Right atrium auricular region (tissue), 2 donors: ENCODE measurements around the gene ANKS4B. TPM values are rescaled to one million over a fixed set of nuclear protein-coding genes. Genes with fewer than 3 reads are reported as not detected.
"Not testable (repeated sequence)": the region's sequence is repeated elsewhere in the genome, so short reads cannot be mapped to it uniquely, and the experiment has no call there.

Experiments used
- DNase-seq: peaks from one replicate; pipeline ENCODE4 v3.0.0-alpha.2; 2019; ENCODE audit warnings: low spot score
- H3K27ac ChIP-seq, 2 donors: fragments of 200-600 bp; sonication (generic); 1 replicate in 1 of 2; 2 replicates in 1 of 2; pipeline ENCODE4 v1.5.1; 2016 to 2019
- H3K27me3 ChIP-seq, 2 donors: fragments of 200-600 bp; sonication (generic); one replicate each; pipeline versions ENCODE4 v1.5.1 to v1.6.0; 2017 to 2019
- H3K36me3 ChIP-seq: fragments of 200-600 bp; sonication (generic); one replicate; pipeline ENCODE4 v1.5.1; 2016
- H3K4me1 ChIP-seq, 2 donors: fragments of 200-600 bp; sonication (generic); one replicate each; pipeline versions ENCODE4 v1.5.1 to v1.6.0; 2017 to 2019
- H3K4me3 ChIP-seq, 2 donors: fragments of 200-600 bp; sonication (generic); 1 replicate in 1 of 2; 2 replicates in 1 of 2; pipeline ENCODE4 v1.5.1; 2017 to 2019; ENCODE audit warnings: mild to moderate bottlenecking in 1 of 2, moderate library complexity in 1 of 2
- H3K9me3 ChIP-seq, 2 donors: fragments of 200-600 bp; sonication (generic); one replicate each; pipeline ENCODE4 v1.5.1; 2019
- total RNA-seq, 2 donors: library from RNA; depleted of rRNA; stranded (reverse); fragments of >200 nt; gene quantifications; one replicate each; pipeline ENCODE4 v1.1.0, GENCODE V29; 2016
- TF ChIP-seq, protein P1 (sequence below), 2 donors: fragments of 200-600 bp; sonication (generic); IDR thresholded peaks; one replicate each; pipeline ENCODE4 v1.5.1; 2019; ENCODE audit warnings: antibody characterized with exemption in 2 of 2

ANKS4B gene
- total RNA-seq, 2 donors from 2014 or later: not detected

DNA sequence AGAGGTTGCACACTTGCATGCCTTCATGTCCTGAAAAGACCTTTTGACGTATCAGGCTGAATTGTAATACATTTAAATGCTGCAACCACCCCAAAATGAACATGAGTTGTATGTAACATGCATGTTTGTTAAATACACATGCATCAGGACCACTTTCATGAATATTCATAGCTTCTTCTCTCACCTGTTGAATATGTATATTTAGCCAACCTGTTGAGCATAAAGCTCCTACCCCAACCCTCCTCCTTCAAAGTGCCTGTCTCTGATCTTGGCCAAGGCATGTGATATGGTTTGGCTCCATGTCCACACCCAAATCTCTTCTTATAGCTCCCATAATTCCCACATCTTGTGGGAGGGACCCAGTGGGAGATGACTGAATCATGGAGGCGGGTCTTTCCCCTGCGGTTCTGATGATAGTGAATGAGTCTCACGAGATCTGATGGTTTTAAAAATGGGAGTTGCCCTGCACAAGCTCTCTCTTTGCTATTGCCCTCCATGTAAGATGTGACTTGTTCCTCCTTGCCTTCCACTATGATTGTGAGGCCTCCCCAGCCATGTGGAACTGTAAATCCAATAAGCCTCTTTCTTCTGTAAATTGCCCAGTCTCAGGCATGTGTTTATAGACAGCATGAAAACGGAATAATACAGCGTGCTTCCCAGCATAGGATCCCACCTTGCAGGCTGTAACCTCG, 48.3 kb downstream of the ANKS4B start:
- no peaks in the 10 kb centered on the region for H3K27me3 ChIP-seq
- H3K4me3 ChIP-seq: no peak overlapping the region
- peaks cover 0 to 17% of the 10 kb centered on the region in 2 donors for H3K4me1 ChIP-seq
- H3K27ac ChIP-seq: no peak overlapping the region
- no peak for DNase-seq
- TF ChIP-seq, protein P1, sequence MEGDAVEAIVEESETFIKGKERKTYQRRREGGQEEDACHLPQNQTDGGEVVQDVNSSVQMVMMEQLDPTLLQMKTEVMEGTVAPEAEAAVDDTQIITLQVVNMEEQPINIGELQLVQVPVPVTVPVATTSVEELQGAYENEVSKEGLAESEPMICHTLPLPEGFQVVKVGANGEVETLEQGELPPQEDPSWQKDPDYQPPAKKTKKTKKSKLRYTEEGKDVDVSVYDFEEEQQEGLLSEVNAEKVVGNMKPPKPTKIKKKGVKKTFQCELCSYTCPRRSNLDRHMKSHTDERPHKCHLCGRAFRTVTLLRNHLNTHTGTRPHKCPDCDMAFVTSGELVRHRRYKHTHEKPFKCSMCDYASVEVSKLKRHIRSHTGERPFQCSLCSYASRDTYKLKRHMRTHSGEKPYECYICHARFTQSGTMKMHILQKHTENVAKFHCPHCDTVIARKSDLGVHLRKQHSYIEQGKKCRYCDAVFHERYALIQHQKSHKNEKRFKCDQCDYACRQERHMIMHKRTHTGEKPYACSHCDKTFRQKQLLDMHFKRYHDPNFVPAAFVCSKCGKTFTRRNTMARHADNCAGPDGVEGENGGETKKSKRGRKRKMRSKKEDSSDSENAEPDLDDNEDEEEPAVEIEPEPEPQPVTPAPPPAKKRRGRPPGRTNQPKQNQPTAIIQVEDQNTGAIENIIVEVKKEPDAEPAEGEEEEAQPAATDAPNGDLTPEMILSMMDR (IDR thresholded peaks at IDR 0.05): no peak
- no peaks in the 10 kb centered on the region for H3K36me3 ChIP-seq
- no peaks in the 10 kb centered on the region for H3K9me3 ChIP-seq

DNA sequence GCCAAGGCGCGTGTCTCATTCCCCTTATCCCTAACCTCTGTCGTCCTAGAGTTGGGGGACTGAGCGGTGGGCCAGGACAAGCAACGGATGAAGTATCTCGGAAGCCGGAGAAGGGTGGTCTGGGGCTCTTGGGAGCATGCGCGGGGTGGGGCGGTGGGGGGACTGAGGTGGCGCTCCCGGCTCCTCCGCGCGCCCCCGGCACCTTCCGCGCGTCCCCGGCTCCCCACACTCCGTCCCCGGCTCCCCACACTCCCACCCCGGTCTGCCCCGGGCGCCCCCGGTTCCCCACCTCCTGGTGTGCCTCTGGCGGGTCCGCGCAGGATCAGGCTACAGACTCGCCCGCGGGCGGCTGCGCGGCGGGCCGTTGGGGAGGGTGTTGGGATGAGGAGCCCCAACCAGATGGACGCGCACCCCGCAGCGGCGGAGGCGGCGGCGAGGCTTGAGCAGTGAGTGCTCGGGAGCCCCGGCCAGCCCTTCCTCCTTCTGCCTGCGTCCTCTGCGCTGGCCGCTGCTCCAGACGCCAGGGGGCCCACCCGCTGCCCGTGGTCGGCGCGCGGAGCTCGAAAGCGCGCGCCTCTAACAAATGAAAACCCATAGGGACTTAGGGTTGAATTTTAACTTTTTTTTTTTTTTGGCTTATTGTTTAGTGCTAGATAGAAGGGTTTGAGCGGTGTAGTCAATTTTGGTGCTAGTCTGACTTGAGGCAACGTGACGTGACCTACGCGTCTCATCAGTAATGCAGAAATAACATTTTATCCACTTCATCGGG, 50.2 kb downstream of the ANKS4B start:
- TF ChIP-seq, protein P1 (IDR thresholded peaks at IDR 0.05): peak; percentile 37 to 66
- H3K9me3 ChIP-seq: peaks cover 0 to under 1% of the 10 kb centered on the region in 2 donors
- H3K27ac ChIP-seq: peak overlapping the region; percentile 54 to 74
- DNase-seq: no peak
- H3K4me3 ChIP-seq: peak overlapping the region; percentile 34 to 55
- H3K27me3 ChIP-seq: no peaks in the 10 kb centered on the region
- peaks cover 0 to under 1% of the 10 kb centered on the region in 2 donors for H3K4me1 ChIP-seq
- H3K36me3 ChIP-seq: no peaks in the 10 kb centered on the region

DNA sequence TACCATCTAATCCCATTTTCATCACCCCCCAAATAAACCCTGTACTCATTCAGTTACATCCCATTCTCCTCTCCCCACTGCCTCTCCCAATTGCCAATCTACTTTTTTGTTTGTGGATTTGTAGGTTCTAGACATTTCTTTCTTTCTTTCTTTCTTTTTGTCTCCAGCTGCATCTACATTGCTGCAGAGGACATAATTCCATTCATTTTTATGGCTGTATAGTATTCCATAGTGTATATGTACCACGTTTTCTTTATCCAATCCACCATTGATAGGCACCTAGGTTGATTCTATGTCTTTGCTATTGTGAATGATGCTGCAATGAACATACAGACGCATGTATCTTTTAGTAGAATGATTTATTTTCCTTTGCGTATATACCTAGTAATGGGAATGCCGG, 50.9 kb downstream of the ANKS4B start:
- Histone ChIP-seq H3K36me3 (no peaks in the 10 kb centered on the region), H3K4me1 (no peaks in the 10 kb centered on the region), H3K27ac (peak overlapping the region in 1 of 2 donors; percentile 74), H3K27me3 (no peaks in the 10 kb centered on the region), H3K4me3 (no peak overlapping the region), H3K9me3 (peaks cover 0 to 8% of the 10 kb centered on the region in 2 donors)
- DNase-seq: no peak
- TF ChIP-seq, protein P1 (IDR thresholded peaks at IDR 0.05): no peak

DNA sequence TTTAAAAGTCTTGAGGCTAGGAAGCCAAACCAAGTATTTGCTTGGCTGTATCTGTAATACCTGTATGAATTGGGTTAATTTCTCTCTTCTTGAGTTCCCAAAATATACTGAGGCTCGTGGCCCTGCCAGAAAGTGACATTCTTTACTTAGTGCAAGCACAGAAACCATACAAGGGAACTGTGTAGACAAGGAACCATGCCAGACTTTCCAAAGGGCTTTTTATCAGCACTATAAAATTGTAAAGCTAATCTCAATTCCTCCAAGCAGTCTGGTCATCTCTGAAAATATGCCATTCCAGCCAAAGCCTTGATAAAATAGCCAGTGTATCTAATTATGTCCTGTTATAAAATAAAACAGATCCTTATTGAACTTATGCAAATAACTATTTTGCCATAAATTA, 51.8 kb downstream of the ANKS4B start:
- Histone ChIP-seq H3K27me3 (no peaks in the 10 kb centered on the region), H3K36me3 (no peaks in the 10 kb centered on the region), H3K4me1 (no peaks in the 10 kb centered on the region), H3K4me3 (no peak overlapping the region), H3K9me3 (peaks cover 0 to 11% of the 10 kb centered on the region in 2 donors), H3K27ac (peak overlapping the region in 1 of 2 donors; percentile 27)
- TF ChIP-seq, protein P1 (IDR thresholded peaks at IDR 0.05): no peak
- DNase-seq: no peak

GRCh38 chr16:21289789-21290188, 56.3 kb downstream of the ANKS4B start:
- H3K27me3 ChIP-seq: not testable (repeated sequence)

More at GRCh38 chr16:21289789-21290188, 56.3 kb downstream of the ANKS4B start:
- H3K27ac ChIP-seq, H3K36me3 ChIP-seq, DNase-seq, H3K4me3 ChIP-seq, H3K4me1 ChIP-seq: not testable (repeated sequence)
- peaks cover 0 to 11% of the 10 kb centered on the region in 2 donors for H3K9me3 ChIP-seq
